Suprapubic skin (tissue), 4 donors: ENCODE data around the gene DUOXA2.

Experiments
- POLR2A ChIP-seq, 2 donors: fragments of 450-650 bp; IDR thresholded peaks; one replicate each; pipeline ENCODE4 v1.6.1; 2017; ENCODE audit warnings: antibody characterized with exemption in 2 of 2, mild to moderate bottlenecking in 2 of 2, moderate library complexity in 2 of 2
- POLR2AphosphoS5 ChIP-seq, 3 donors: sonication (generic); formaldehyde crosslinking; IDR thresholded peaks; one replicate each; pipeline ENCODE4 v1.6.1; 2017; ENCODE audit warnings: antibody characterized with exemption in 3 of 3
- TF ChIP-seq, protein P1 (sequence below), 2 donors: fragments of 200-600 bp in 1 of 2; fragments of 450-650 bp in 1 of 2; sonication (generic) in 1 of 2; IDR thresholded peaks; one replicate each; pipeline ENCODE4 v1.5.1; 2016 to 2019; ENCODE audit warnings: antibody characterized with exemption in 2 of 2, mild to moderate bottlenecking in 1 of 2, moderate library complexity in 1 of 2

- TF ChIP-seq POLR2AphosphoS5 (IDR thresholded peaks at IDR 0.05) (no peak), POLR2A (IDR thresholded peaks at IDR 0.05) (no peak)
- TF ChIP-seq, protein P1, sequence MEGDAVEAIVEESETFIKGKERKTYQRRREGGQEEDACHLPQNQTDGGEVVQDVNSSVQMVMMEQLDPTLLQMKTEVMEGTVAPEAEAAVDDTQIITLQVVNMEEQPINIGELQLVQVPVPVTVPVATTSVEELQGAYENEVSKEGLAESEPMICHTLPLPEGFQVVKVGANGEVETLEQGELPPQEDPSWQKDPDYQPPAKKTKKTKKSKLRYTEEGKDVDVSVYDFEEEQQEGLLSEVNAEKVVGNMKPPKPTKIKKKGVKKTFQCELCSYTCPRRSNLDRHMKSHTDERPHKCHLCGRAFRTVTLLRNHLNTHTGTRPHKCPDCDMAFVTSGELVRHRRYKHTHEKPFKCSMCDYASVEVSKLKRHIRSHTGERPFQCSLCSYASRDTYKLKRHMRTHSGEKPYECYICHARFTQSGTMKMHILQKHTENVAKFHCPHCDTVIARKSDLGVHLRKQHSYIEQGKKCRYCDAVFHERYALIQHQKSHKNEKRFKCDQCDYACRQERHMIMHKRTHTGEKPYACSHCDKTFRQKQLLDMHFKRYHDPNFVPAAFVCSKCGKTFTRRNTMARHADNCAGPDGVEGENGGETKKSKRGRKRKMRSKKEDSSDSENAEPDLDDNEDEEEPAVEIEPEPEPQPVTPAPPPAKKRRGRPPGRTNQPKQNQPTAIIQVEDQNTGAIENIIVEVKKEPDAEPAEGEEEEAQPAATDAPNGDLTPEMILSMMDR (IDR thresholded peaks at IDR 0.05) = no peak
These were observed 51.4 kb downstream of the DUOXA2 start for GRCh38 chr15:45165536-45165935.
